A549 (cell line): ENCODE data around the gene SLCO1B1.

Experiments used
- PHF8 ChIP-seq: fragments of 200-600 bp; sonication (generic); IDR thresholded peaks from 2 replicates; pipeline ENCODE4 v1.6.1; 2016; ENCODE audit warnings: low read depth, mild to moderate bottlenecking, antibody characterized with exemption, moderate library complexity, borderline replicate concordance
- RAD21 ChIP-seq, 2 experiments: fragments of >200 bp in 1 of 2; sonication (Bioruptor Twin) in 1 of 2; formaldehyde crosslinking in 1 of 2; IDR thresholded peaks in 1 of 2; conservative IDR thresholded peaks in 1 of 2; 2 replicates in 1 of 2; 3 replicates in 1 of 2; pipeline ENCODE4 v1.6.1; 2012 to 2018; ENCODE audit warnings: inconsistent platforms in 1 of 2
- TF ChIP-seq, protein P1 (sequence below): fragments of 450-650 bp; IDR thresholded peaks from 2 replicates; pipeline ENCODE4 v1.6.1; 2014; ENCODE audit warnings: antibody characterized with exemption
- TF ChIP-seq, protein P2 (sequence below): fragments of >200 bp; sonication (Bioruptor Twin); formaldehyde crosslinking; IDR thresholded peaks from 3 replicates; pipeline ENCODE4 v1.5.1; 2016

DNA sequence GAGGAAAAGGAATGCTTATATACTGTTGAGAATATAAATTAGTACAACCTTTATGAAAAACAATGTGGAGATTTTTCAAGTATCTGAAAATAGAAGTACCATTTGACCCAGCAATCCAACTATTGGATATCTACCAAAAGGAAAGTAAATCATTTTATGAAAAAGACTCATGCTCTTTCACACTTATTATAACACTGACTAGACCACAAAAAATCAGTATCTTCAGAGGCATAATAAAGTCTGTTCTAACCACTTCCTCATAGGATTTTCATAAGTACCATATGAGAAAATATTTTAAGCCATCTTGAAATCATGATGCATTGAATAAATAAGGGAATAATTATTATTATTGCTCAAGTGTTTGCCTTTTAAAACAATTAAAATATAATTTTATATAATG, 90.8 kb downstream of the SLCO1B1 start:
- no peak for TF ChIP-seq RAD21 (conservative IDR thresholded peaks at IDR 0.05 in 1 of 2, IDR thresholded peaks at IDR 0.05 in 1 of 2)
- no peak for TF ChIP-seq PHF8
- TF ChIP-seq, protein P1, sequence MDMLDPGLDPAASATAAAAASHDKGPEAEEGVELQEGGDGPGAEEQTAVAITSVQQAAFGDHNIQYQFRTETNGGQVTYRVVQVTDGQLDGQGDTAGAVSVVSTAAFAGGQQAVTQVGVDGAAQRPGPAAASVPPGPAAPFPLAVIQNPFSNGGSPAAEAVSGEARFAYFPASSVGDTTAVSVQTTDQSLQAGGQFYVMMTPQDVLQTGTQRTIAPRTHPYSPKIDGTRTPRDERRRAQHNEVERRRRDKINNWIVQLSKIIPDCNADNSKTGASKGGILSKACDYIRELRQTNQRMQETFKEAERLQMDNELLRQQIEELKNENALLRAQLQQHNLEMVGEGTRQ: no peak
- TF ChIP-seq, protein P2, sequence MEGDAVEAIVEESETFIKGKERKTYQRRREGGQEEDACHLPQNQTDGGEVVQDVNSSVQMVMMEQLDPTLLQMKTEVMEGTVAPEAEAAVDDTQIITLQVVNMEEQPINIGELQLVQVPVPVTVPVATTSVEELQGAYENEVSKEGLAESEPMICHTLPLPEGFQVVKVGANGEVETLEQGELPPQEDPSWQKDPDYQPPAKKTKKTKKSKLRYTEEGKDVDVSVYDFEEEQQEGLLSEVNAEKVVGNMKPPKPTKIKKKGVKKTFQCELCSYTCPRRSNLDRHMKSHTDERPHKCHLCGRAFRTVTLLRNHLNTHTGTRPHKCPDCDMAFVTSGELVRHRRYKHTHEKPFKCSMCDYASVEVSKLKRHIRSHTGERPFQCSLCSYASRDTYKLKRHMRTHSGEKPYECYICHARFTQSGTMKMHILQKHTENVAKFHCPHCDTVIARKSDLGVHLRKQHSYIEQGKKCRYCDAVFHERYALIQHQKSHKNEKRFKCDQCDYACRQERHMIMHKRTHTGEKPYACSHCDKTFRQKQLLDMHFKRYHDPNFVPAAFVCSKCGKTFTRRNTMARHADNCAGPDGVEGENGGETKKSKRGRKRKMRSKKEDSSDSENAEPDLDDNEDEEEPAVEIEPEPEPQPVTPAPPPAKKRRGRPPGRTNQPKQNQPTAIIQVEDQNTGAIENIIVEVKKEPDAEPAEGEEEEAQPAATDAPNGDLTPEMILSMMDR: no peak
